OCI-LY1 (cell line): ENCODE results near the gene FHOD3.

Experiments
- H2AFZ ChIP-seq: fragments of 200-600 bp; sonication (generic), shearing (Covaris generic); 2 replicates; pipeline ENCODE4 v1.6.0; 2014; ENCODE audit warnings: antibody characterized with exemption, mild to moderate bottlenecking, low read length
- H3F3A ChIP-seq: fragments of 200-600 bp; sonication (generic), shearing (Covaris generic); 2 replicates; pipeline ENCODE4 v1.6.0; 2014; ENCODE audit warnings: mild to moderate bottlenecking, antibody characterized with exemption, low read length, moderate library complexity; ENCODE audit not compliant: insufficient read depth
- H3K27ac ChIP-seq: fragments of 200-600 bp; sonication (generic); 2 replicates; pipeline ENCODE4 v1.5.1; 2014; ENCODE audit warnings: low read length, mixed run types, mild to moderate bottlenecking, low read depth; ENCODE audit not compliant: poor library complexity, severe bottlenecking
- H3K27me3 ChIP-seq: fragments of 200-600 bp; sonication (generic); 2 replicates; pipeline ENCODE4 v1.6.0; 2014; ENCODE audit warnings: antibody characterized with exemption, mild to moderate bottlenecking, low read length, moderate library complexity; ENCODE audit not compliant: insufficient read depth
- H3K36me3 ChIP-seq: fragments of 200-600 bp; sonication (generic); 2 replicates; pipeline ENCODE4 v1.6.1; 2014; ENCODE audit warnings: mild to moderate bottlenecking, antibody characterized with exemption, low read length, moderate library complexity, mixed read lengths; ENCODE audit not compliant: insufficient read depth
- H3K4me1 ChIP-seq: fragments of 200-600 bp; sonication (generic); 2 replicates; pipeline ENCODE4 v1.5.1; 2014; ENCODE audit warnings: mild to moderate bottlenecking, low read length, moderate library complexity; ENCODE audit not compliant: insufficient read depth, severe bottlenecking
- H3K4me2 ChIP-seq: fragments of 200-600 bp; sonication (generic), shearing (Covaris generic); 2 replicates; pipeline ENCODE4 v1.6.1; 2014; ENCODE audit warnings: low read length
- H3K4me3 ChIP-seq: fragments of 200-600 bp; sonication (generic); 2 replicates; pipeline ENCODE4 v1.5.1; 2014; ENCODE audit warnings: low read length, low read depth, mild to moderate bottlenecking, mixed read lengths; ENCODE audit not compliant: poor library complexity, severe bottlenecking
- H3K79me2 ChIP-seq: fragments of 200-600 bp; shearing (Covaris generic); 2 replicates; pipeline ENCODE4 v1.6.1; 2016; ENCODE audit warnings: mixed run types, low read length, mixed read lengths; ENCODE audit not compliant: insufficient read depth
- H3K9ac ChIP-seq: fragments of 200-600 bp; sonication (generic), shearing (Covaris generic); 2 replicates; pipeline ENCODE4 v1.6.1; 2014; ENCODE audit warnings: mild to moderate bottlenecking, low read length, mixed read lengths
- H3K9me2 ChIP-seq: fragments of 200-600 bp; sonication (generic), shearing (Covaris generic); 2 replicates; pipeline ENCODE4 v1.6.1; 2014; ENCODE audit warnings: low read depth, mild to moderate bottlenecking, low read length, mixed read lengths
- H3K9me3 ChIP-seq: fragments of 200-600 bp; shearing (Covaris generic); 2 replicates; pipeline ENCODE4 v1.6.1; 2014; ENCODE audit warnings: low read length, mixed read lengths
- H4K20me1 ChIP-seq: fragments of 200-600 bp; sonication (generic), shearing (Covaris generic); 2 replicates; pipeline ENCODE4 v1.6.0; 2016; ENCODE audit warnings: mild to moderate bottlenecking, low read length; ENCODE audit not compliant: insufficient read depth
- CTCF ChIP-seq: fragments of 200-600 bp; sonication (generic), shearing (Covaris generic); IDR thresholded peaks from 2 replicates; pipeline ENCODE4 v1.5.1; 2017; ENCODE audit warnings: mild to moderate bottlenecking, antibody characterized with exemption, low read length, moderate library complexity, mixed read lengths
- EZH2 ChIP-seq: fragments of 200-600 bp; sonication (generic), shearing (Covaris generic); IDR thresholded peaks from 2 replicates; pipeline ENCODE4 v1.8.0; 2017; ENCODE audit warnings: borderline replicate concordance, mixed run types, mild to moderate bottlenecking, antibody characterized with exemption, low read length, moderate library complexity, mixed read lengths

Gene FHOD3

DNA sequence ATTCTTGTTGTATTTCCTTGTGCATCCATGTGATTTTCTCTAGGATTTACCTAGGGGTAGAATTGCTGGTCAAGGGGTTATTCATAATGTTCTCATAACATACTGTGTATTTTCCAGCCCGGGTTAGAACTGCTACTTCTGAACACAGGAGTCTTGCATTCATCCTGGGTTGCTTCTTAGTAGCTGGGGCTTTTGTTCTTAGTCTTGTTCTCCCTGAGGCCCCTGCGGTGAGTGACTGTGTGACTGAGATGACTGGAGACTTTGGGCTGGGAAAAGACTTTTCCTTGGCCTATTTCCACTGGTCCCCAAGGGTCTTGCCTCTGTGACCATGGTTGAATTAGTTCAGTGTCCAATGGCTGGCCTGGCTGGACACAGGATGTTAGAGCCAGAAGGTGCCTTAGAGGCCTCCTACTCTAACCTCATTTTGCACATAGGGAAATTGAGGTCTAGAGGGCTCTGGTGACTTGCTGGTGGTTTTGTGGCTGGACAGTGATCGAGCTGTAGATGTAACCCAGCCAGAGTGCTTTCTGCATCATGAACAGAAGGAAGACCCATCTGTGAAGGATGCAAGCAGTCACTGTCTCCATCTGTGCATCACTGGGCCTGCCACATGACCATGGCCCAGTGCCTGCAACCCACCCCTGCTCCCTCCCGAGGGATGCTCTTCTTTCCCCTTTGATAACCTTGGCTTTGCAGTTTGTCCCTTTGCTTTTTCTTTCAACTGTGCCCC lies 233.3 kb downstream of the FHOD3 start:
- no peak overlapping the region for H3K4me3 ChIP-seq
- no peaks in the 10 kb centered on the region for H3K27me3 ChIP-seq
- no peaks in the 10 kb centered on the region for H3K9me3 ChIP-seq
- no peaks in the 10 kb centered on the region for H3K9me2 ChIP-seq
- no peak overlapping the region for H3K27ac ChIP-seq
- TF ChIP-seq EZH2 (no peak), CTCF (no peak)
- H3K4me2 ChIP-seq, result no peak overlapping the region
- no peaks in the 10 kb centered on the region for H3F3A ChIP-seq
- H3K4me1 ChIP-seq, result no peaks in the 10 kb centered on the region
- H3K36me3 ChIP-seq, result no peaks in the 10 kb centered on the region
- H2AFZ ChIP-seq, result no peak overlapping the region
- no peak overlapping the region for H3K9ac ChIP-seq
- H3K79me2 ChIP-seq, result no peaks in the 10 kb centered on the region
- no peaks in the 10 kb centered on the region for H4K20me1 ChIP-seq

DNA sequence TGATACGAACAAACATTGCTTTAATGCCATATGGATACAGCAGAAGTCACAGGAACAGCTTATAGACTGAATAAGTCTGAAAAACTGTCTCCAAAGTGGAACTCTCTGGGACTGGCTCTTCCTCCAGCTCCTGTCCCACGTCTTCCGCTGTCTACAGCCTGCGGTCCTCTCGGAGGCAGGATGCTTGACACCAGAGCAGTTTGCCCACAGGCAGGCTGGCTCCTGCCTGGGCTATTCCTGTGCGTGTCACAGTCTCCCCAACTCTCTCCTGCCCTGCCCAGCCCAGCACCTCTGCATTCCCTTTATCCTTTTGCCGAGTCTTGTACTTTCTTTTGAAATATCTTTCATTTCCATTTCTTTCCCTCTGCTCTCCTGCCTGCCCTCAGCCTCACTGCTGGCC lies 234.1 kb downstream of the FHOD3 start:
- H3K36me3 ChIP-seq, result no peaks in the 10 kb centered on the region
- no peaks in the 10 kb centered on the region for H4K20me1 ChIP-seq
- H3K27ac ChIP-seq, result no peak overlapping the region
- no peaks in the 10 kb centered on the region for H3K27me3 ChIP-seq
- no peaks in the 10 kb centered on the region for H3K79me2 ChIP-seq
- no peak overlapping the region for H3K4me2 ChIP-seq
- no peaks in the 10 kb centered on the region for H3K9me2 ChIP-seq
- H2AFZ ChIP-seq, result no peak overlapping the region
- H3K4me3 ChIP-seq, result no peak overlapping the region
- H3K9ac ChIP-seq, result no peak overlapping the region
- no peaks in the 10 kb centered on the region for H3K9me3 ChIP-seq
- no peak for TF ChIP-seq CTCF
- no peak for TF ChIP-seq EZH2
- no peaks in the 10 kb centered on the region for H3K4me1 ChIP-seq
- H3F3A ChIP-seq, result no peaks in the 10 kb centered on the region

DNA sequence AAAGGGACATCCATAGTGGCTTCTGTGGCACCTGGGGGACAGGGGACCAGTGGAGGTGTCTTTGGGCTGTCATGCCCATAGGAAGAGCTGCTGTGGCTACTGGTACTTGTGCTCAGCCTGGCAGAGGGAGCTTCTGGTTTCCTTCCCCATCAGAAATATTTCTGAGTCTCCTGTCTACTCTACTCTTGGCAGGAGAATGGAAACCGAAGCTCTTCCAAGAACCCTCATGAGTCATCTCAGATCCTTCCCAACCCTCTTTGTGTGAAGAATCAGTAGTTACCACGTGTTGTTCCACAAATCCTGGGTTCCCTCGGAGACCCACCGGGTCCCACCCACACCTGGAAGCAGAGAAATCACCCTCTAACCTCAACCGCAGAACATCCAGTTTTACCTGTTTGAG lies 234.9 kb downstream of the FHOD3 start:
- no peak overlapping the region for H3K9ac ChIP-seq
- H3K79me2 ChIP-seq, result no peaks in the 10 kb centered on the region
- H3K9me2 ChIP-seq, result no peaks in the 10 kb centered on the region
- H3K36me3 ChIP-seq, result no peaks in the 10 kb centered on the region
- H3K4me3 ChIP-seq, result no peak overlapping the region
- H3K27ac ChIP-seq, result no peak overlapping the region
- H3K9me3 ChIP-seq, result no peaks in the 10 kb centered on the region
- no peak overlapping the region for H3K4me2 ChIP-seq
- TF ChIP-seq CTCF (no peak), EZH2 (no peak)
- H3K27me3 ChIP-seq, result no peaks in the 10 kb centered on the region
- H4K20me1 ChIP-seq, result no peaks in the 10 kb centered on the region
- no peaks in the 10 kb centered on the region for H3K4me1 ChIP-seq
- H2AFZ ChIP-seq, result no peak overlapping the region
- no peaks in the 10 kb centered on the region for H3F3A ChIP-seq
